IMR-90 (cell line): ENCODE measurements around the gene DTD1. TPM values are rescaled to one million over a fixed set of nuclear protein-coding genes. Genes with fewer than 3 reads are reported as not detected.

Source experiments
- ATAC-seq: fragments of 200-7000 bp; cut with Tn5 transposase; 2 replicates; pipeline ENCODE4 v1.9.1; 2020; ENCODE audit warnings: low read depth, mild to moderate bottlenecking, moderate library complexity
- BruUV-seq: library from RNA; stranded (reverse); fragments of 400-500 nt; replicated peaks from 2 replicates; lab custom pipeline; 2021; lab: Mats Ljungman, UMichigan
- CTCF ChIA-PET: fragments of 300-600 bp; formaldehyde crosslinking; extraction: SDS; loops from one replicate; lab custom pipeline; 2021; ENCODE audit warnings: antibody characterized with exemption; lab: Yijun Ruan, JAX
- POLR2A ChIA-PET: fragments of 300-600 bp; sonication (Branson Sonifier 250); formaldehyde crosslinking; loops from one replicate; lab custom pipeline; 2022; ENCODE audit warnings: antibody characterized with exemption; ENCODE audit not compliant: unreplicated experiment; lab: Charles Lee
- DNase-seq: peaks from one replicate; pipeline ENCODE4 v3.0.0; 2013
- H2AFZ ChIP-seq: replicated peaks from 2 replicates; pipeline ENCODE3; 2013; ENCODE audit warnings: low read length, mild to moderate bottlenecking; ENCODE audit not compliant: poor library complexity
- H2AK5ac ChIP-seq: 2 replicates; pipeline ENCODE4 v1.6.1; 2013; ENCODE audit warnings: low read depth, low read length, inconsistent platforms
- H2AK9ac ChIP-seq: replicated peaks from 2 replicates; pipeline ENCODE3; 2013; ENCODE audit warnings: mild to moderate bottlenecking, low read depth, low read length, moderate library complexity; ENCODE audit not compliant: poor library complexity
- H2BK120ac ChIP-seq: 2 replicates; pipeline ENCODE4 v1.6.1; 2013; ENCODE audit warnings: low read depth, low read length, inconsistent platforms
- H2BK15ac ChIP-seq: 3 replicates; pipeline ENCODE4 v1.6.1; 2013; ENCODE audit warnings: low read depth, low read length, inconsistent platforms
- H2BK20ac ChIP-seq: 2 replicates; pipeline ENCODE4 v1.6.1; 2013; ENCODE audit warnings: low read depth, mild to moderate bottlenecking, inconsistent platforms, low read length, moderate library complexity
- H2BK5ac ChIP-seq: 2 replicates; pipeline ENCODE4 v1.6.1; 2013; ENCODE audit warnings: mild to moderate bottlenecking, low read depth, low read length, inconsistent platforms; ENCODE audit not compliant: poor library complexity, severe bottlenecking
- H3K14ac ChIP-seq: replicated peaks from 2 replicates; pipeline ENCODE4 v1.6.1; 2013; ENCODE audit warnings: low read depth, low read length, inconsistent platforms
- H3K18ac ChIP-seq: 2 replicates; pipeline ENCODE4 v1.6.1; 2013; ENCODE audit warnings: low read depth, low read length, control low read depth
- H3K23ac ChIP-seq: 2 replicates; pipeline ENCODE4 v1.6.1; 2013; ENCODE audit warnings: low read depth, low read length, inconsistent platforms
- H3K27ac ChIP-seq: 2 replicates; pipeline ENCODE4 v1.5.1; 2013; ENCODE audit warnings: mild to moderate bottlenecking, control low read depth, low read length; ENCODE audit not compliant: insufficient read depth
- H3K27me3 ChIP-seq: 2 replicates; pipeline ENCODE4 v1.6.1; 2013; ENCODE audit warnings: low read length; ENCODE audit not compliant: control insufficient read depth, insufficient read depth
- H3K36me3 ChIP-seq: 2 replicates; pipeline ENCODE4 v1.6.1; 2013; ENCODE audit warnings: low read length, mixed read lengths; ENCODE audit not compliant: control insufficient read depth, insufficient read depth
- H3K4ac ChIP-seq: 2 replicates; pipeline ENCODE4 v1.6.1; 2013; ENCODE audit warnings: low read depth, low read length, inconsistent platforms
- H3K4me1 ChIP-seq: 2 replicates; pipeline ENCODE4 v1.6.1; 2013; ENCODE audit warnings: low read length, mixed read lengths; ENCODE audit not compliant: control insufficient read depth, insufficient read depth
- H3K4me2 ChIP-seq: 2 replicates; pipeline ENCODE4 v1.6.1; 2013; ENCODE audit warnings: low read depth, mild to moderate bottlenecking, control low read depth, low read length, moderate library complexity
- H3K4me3 ChIP-seq: 2 replicates; pipeline ENCODE4 v1.5.1; 2013; ENCODE audit warnings: low read depth, mild to moderate bottlenecking, control low read depth, low read length, moderate library complexity; ENCODE audit not compliant: insufficient read depth
- H3K56ac ChIP-seq: 2 replicates; pipeline ENCODE4 v1.6.1; 2013; ENCODE audit warnings: low read length, inconsistent platforms; ENCODE audit not compliant: insufficient read depth; ENCODE audit errors: extremely low read depth
- H3K79me1 ChIP-seq, 2 experiments: 2 replicates each; pipeline ENCODE4 v1.6.1; 2013; ENCODE audit warnings: low read length in 2 of 2, inconsistent platforms in 1 of 2, low read depth in 1 of 2
- H3K9ac ChIP-seq: 2 replicates; pipeline ENCODE4 v1.6.1; 2013; ENCODE audit warnings: low read depth, low read length, control low read depth
- H3K9me1 ChIP-seq: 2 replicates; pipeline ENCODE4 v1.6.1; 2013; ENCODE audit warnings: low read length, inconsistent platforms; ENCODE audit not compliant: insufficient read depth
- H3K9me3 ChIP-seq: 2 replicates; pipeline ENCODE4 v1.6.1; 2013; ENCODE audit warnings: low read length; ENCODE audit not compliant: control insufficient read depth, insufficient read depth
- H4K20me1 ChIP-seq: 2 replicates; pipeline ENCODE4 v1.6.1; 2013; ENCODE audit warnings: low read length, inconsistent platforms; ENCODE audit not compliant: insufficient read depth
- H4K5ac ChIP-seq: 2 replicates; pipeline ENCODE4 v1.6.1; 2013; ENCODE audit warnings: mild to moderate bottlenecking, low read depth, low read length, control low read depth
- H4K8ac ChIP-seq, 2 experiments: 2 replicates each; pipeline ENCODE4 v1.6.1; 2013; ENCODE audit warnings: low read depth in 2 of 2, low read length in 2 of 2, control low read depth in 1 of 2, inconsistent platforms in 1 of 2
- H4K91ac ChIP-seq: 2 replicates; pipeline ENCODE4 v1.6.1; 2013; ENCODE audit warnings: low read depth, low read length, inconsistent platforms; ENCODE audit not compliant: insufficient read depth
- CEBPB ChIP-seq: IDR thresholded peaks from 2 replicates; pipeline ENCODE4 v1.6.1; 2012; ENCODE audit warnings: low read depth, low read length, improper control_type of control experiment
- CHD1 ChIP-seq: IDR thresholded peaks from 2 replicates; pipeline ENCODE4 v1.6.1; 2012; ENCODE audit warnings: low read depth, low read length, improper control_type of control experiment
- CTCF ChIP-seq: conservative IDR thresholded peaks from 2 replicates; pipeline ENCODE4 v1.5.1; 2012; ENCODE audit warnings: mild to moderate bottlenecking, low read depth, low read length, improper control_type of control experiment
- ELK1 ChIP-seq: fragments of 150-350 bp; IDR thresholded peaks from 2 replicates; pipeline ENCODE4 v1.6.1; 2016; ENCODE audit warnings: low read depth, mild to moderate bottlenecking, low read length, moderate library complexity, borderline replicate concordance
- FOS ChIP-seq: fragments of 150-350 bp; IDR thresholded peaks from 2 replicates; pipeline ENCODE4 v1.6.1; 2016; ENCODE audit warnings: low read depth, low read length
- MAFK ChIP-seq: IDR thresholded peaks from 2 replicates; pipeline ENCODE4 v1.6.1; 2012; ENCODE audit warnings: low read depth, low read length, improper control_type of control experiment
- POLR2A ChIP-seq: IDR thresholded peaks from 2 replicates; pipeline ENCODE4 v1.6.1; 2012; ENCODE audit warnings: mild to moderate bottlenecking, low read depth, low read length
- RCOR1 ChIP-seq: IDR thresholded peaks from 2 replicates; pipeline ENCODE4 v1.6.1; 2012; ENCODE audit warnings: mild to moderate bottlenecking, low read length, improper control_type of control experiment; ENCODE audit not compliant: insufficient replicate concordance
- SMC3 ChIP-seq: fragments of 150-350 bp; IDR thresholded peaks from 2 replicates; pipeline ENCODE4 v1.6.1; 2016; ENCODE audit warnings: low read depth, mild to moderate bottlenecking, antibody characterized with exemption, low read length, moderate library complexity
- WGBS, 2 experiments: methylation state at CpG; one replicate each; pipeline versions ENCODE4 v1.1.5 to v1.1.7; 2013; ENCODE audit warnings: missing lambda C conversion rate in 2 of 2; ENCODE audit not compliant: insufficient read length in 1 of 2; ENCODE audit errors: extremely low coverage in 2 of 2; 5-methylcytosine and 5-hydroxymethylcytosine counted together
- dilution Hi-C: fragments of 300-500 bp; cut with HindIII; formaldehyde crosslinking; loops from one replicate; pipeline ENCODE4 v1.14.3; 2018; ENCODE audit warnings: low sequenced_read_pairs; ENCODE audit not compliant: unreplicated experiment
- in situ Hi-C: fragments of 300-500 bp; cut with MboI; formaldehyde crosslinking; loops from 3 replicates; pipeline ENCODE4 v1.14.3; 2019; ENCODE audit warnings: low sequenced_read_pairs, inconsistent platforms, mixed read lengths
- intact Hi-C: fragments of 100-400 bp; cut with micrococcal nuclease; formaldehyde crosslinking; loops from 2 replicates; pipeline ENCODE4 v1.10.0; 2022
- polyA plus RNA-seq, 3 experiments: library from polyadenylated mRNA; depleted of rRNA; stranded (reverse); fragments of >200 nt; gene quantifications; 2 replicates each; pipeline ENCODE4 v1.2.3, GENCODE V29; 2012; ENCODE audit warnings: low replicate concordance in 1 of 3
- total RNA-seq: library from RNA; depleted of rRNA; stranded (reverse); fragments of >200 nt; gene quantifications from 2 replicates; pipeline ENCODE4 v1.2.3, GENCODE V29; 2012

The DTD1 gene
- total and polyA plus RNA-seq, 2 of the 4 experiments (the other 2 are of a cell fraction) = 73.1 to 101 TPM

- Histone ChIP-seq H3K14ac (0 out of 2 replicates have a peak overlapping the region, but pooled peaks have one; percentile 44), H2BK120ac (no peak overlapping the region), H3K9me1 (peaks cover 5% of the 10 kb centered on the region), H3K4me3 (no peak overlapping the region), H2BK15ac (no peak overlapping the region), H2BK20ac (peak overlapping the region; percentile 10), H3K4ac (no peak overlapping the region; the same call in 1 of the 2 replicates), H3K56ac (no peak overlapping the region), H3K27me3 (no peaks in the 10 kb centered on the region), H3K23ac (0 out of 2 replicates have a peak overlapping the region, but pooled peaks have one; percentile 31), H3K4me1 (peaks cover 8% of the 10 kb centered on the region), H2AK9ac (no peak overlapping the region), H3K4me2 (no peak overlapping the region; the same call in 1 of the 2 replicates), H3K27ac (peak overlapping the region; percentile 77; the same call in 1 of the 2 replicates), H3K9ac (no peak overlapping the region), H3K36me3 (no peaks in the 10 kb centered on the region), H2AK5ac (peak overlapping the region; percentile 17; the same call in 1 of the 2 replicates), H2BK5ac (peak overlapping the region; percentile 18), H4K91ac (no peak overlapping the region), H4K5ac (no peak overlapping the region; the same call in 1 of the 2 replicates), H3K79me1 (peaks cover 8 to 17% of the 10 kb centered on the region in 2 experiments; a peak in 2 of 4 replicates), H4K20me1 (no peaks in the 10 kb centered on the region), H4K8ac (peak overlapping the region in 1 of 2 experiments; percentile 44; a peak in 1 of 4 replicates), H3K18ac (peak overlapping the region; percentile 27; the same call in 1 of the 2 replicates), H3K9me3 (no peaks in the 10 kb centered on the region), H2AFZ (no peak overlapping the region)
- no TSS peak for BruUV-seq
- intact Hi-C loops = no loop called here
- ChIA-PET POLR2A (no interaction called here), CTCF (interaction anchor here (1.3 kb wide), 1 partner anchor 25 kb away, joined by 3 read pairs; no protein-coding TSS in a partner anchor)
- no peak for DNase-seq
- WGBS, 2 experiments = no CpG with 5 or more reads among the region's 2 CpGs
- in situ Hi-C loops = no loop called here
- TF ChIP-seq POLR2A (no peak), CTCF (no peak), MAFK (no peak), CEBPB (no peak), SMC3 (no peak), RCOR1 (no peak), CHD1 (no peak), ELK1 (no peak), FOS (no peak)
- ATAC-seq = no peak
- dilution Hi-C loops = no loop called here
Measured at GRCh38 chr20:18738888-18739287, 151.0 kb downstream of the DTD1 start.
